Lower leg skin (tissue), 4 donors: ENCODE measurements around the gene SPIRE1. TPM values are rescaled to one million over a fixed set of nuclear protein-coding genes. Genes with fewer than 3 reads are reported as not detected.
"Not testable (repeated sequence)": the region's sequence is repeated elsewhere in the genome, so short reads cannot be mapped to it uniquely, and the experiment has no call there.

Experiments
- DNase-seq, 2 donors: peaks; one replicate each; pipeline ENCODE4 v3.0.0-alpha.2; 2019; ENCODE audit warnings: low spot score in 2 of 2
- H3K4me3 ChIP-seq: fragments of 200-600 bp; sonication (generic); 2 replicates; pipeline ENCODE4 v1.5.1; 2017; ENCODE audit warnings: mild to moderate bottlenecking, low read depth; ENCODE audit not compliant: poor library complexity, severe bottlenecking
- POLR2A ChIP-seq, 2 donors: fragments of 450-650 bp; IDR thresholded peaks; one replicate each; pipeline ENCODE4 v1.6.1; 2016 to 2017; ENCODE audit warnings: antibody characterized with exemption in 2 of 2, mild to moderate bottlenecking in 1 of 2, moderate library complexity in 1 of 2
- WGBS, 2 donors: methylation state at CpG; one replicate each; pipeline ENCODE4 v1.1.5; 2018; 5-methylcytosine and 5-hydroxymethylcytosine counted together
- intact Hi-C: fragments of 100-400 bp; cut with DNase I; formaldehyde crosslinking; loops from one replicate; pipeline ENCODE4 v1.15.0; 2023; ENCODE audit warnings: low total_unique reads
- total RNA-seq, 4 donors: library from RNA; depleted of rRNA; stranded (reverse); fragments of >200 nt; gene quantifications; one replicate each; pipeline ENCODE4 v1.1.0, GENCODE V29; 2016
- TF ChIP-seq, protein P1 (sequence below), 3 donors: fragments of 450-650 bp; IDR thresholded peaks; one replicate each; pipeline ENCODE4 v1.5.1; 2016; ENCODE audit warnings: antibody characterized with exemption in 3 of 3, mild to moderate bottlenecking in 3 of 3, moderate library complexity in 2 of 3

SPIRE1 gene
- total RNA-seq, 4 donors from 2014 or later, result 22.5 to 56.5 (median 38.3) TPM

- 71 to 78% methylated on average over 6 of the region's 6 CpGs for WGBS, 2 donors
- no peak overlapping the region for H3K4me3 ChIP-seq
- no peak for TF ChIP-seq POLR2A (IDR thresholded peaks at IDR 0.05)
- TF ChIP-seq, protein P1, sequence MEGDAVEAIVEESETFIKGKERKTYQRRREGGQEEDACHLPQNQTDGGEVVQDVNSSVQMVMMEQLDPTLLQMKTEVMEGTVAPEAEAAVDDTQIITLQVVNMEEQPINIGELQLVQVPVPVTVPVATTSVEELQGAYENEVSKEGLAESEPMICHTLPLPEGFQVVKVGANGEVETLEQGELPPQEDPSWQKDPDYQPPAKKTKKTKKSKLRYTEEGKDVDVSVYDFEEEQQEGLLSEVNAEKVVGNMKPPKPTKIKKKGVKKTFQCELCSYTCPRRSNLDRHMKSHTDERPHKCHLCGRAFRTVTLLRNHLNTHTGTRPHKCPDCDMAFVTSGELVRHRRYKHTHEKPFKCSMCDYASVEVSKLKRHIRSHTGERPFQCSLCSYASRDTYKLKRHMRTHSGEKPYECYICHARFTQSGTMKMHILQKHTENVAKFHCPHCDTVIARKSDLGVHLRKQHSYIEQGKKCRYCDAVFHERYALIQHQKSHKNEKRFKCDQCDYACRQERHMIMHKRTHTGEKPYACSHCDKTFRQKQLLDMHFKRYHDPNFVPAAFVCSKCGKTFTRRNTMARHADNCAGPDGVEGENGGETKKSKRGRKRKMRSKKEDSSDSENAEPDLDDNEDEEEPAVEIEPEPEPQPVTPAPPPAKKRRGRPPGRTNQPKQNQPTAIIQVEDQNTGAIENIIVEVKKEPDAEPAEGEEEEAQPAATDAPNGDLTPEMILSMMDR (IDR thresholded peaks at IDR 0.05), result no peak
- intact Hi-C loops, result loop anchor here (5.0 kb wide), 1 partner anchor 625 kb away; no protein-coding TSS in a partner anchor
- DNase-seq, result no peak
Observed at GRCh38 chr18:12631831-12632477, 26.0 kb downstream of the SPIRE1 start.

DNA sequence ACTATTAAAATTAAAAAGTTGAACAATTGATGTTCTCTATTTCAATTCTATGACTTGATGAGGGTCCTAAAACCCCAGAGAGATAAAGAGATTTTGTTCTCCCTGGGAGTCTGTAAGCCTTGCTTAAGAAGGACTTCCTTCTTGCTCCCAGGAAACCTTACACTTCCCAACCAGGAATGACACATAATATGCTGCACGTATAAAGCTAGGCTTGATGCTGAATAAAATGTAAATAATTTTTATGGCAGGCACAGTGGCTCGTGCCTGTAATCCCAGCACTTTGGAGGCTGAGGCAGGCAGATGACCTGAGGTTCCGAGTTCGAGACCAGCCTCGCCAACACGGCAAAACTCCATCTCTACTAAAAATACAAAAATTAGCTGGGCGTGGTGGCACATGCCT is 27.8 kb downstream of the SPIRE1 start:
- no peak overlapping the region for H3K4me3 ChIP-seq
- no peak for DNase-seq
- intact Hi-C loops, result loop anchor here (5.0 kb wide), 1 partner anchor 623 kb away; no protein-coding TSS in a partner anchor
- no peak for TF ChIP-seq POLR2A (IDR thresholded peaks at IDR 0.05)
- TF ChIP-seq, protein P1 (IDR thresholded peaks at IDR 0.05), result no peak
- WGBS, 2 donors, result 89 to 94% methylated on average over 7 of the region's 7 CpGs

- no peak overlapping the region for H3K4me3 ChIP-seq
- TF ChIP-seq, protein P1 (IDR thresholded peaks at IDR 0.05), result no peak
- no peak for TF ChIP-seq POLR2A (IDR thresholded peaks at IDR 0.05)
- 58 to 61% methylated on average over 4 of the region's 4 CpGs for WGBS, 2 donors
- DNase-seq, result no peak
- intact Hi-C loops, result no loop called here
Observed at GRCh38 chr18:12628706-12629702, 28.9 kb downstream of the SPIRE1 start.

DNA sequence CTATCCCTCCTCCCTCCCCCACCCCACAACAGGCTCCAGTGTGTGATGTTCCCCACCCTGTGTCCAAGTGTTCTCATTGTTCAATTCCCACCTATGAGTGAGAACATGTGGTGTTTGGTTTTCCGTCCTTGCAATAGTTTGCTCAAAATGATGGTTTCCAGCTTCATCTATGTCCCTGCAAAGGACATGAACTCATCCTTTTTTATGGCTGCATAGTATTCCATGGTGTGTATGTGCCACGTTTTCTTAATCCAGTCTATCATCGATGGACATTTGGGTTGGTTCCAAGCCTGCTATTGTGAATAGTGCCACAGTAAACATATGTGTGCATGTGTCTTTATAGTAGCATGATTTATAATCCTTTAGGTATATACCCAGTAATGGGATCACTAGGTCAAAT is 30.7 kb downstream of the SPIRE1 start:
- DNase-seq, intact Hi-C loops, H3K4me3 ChIP-seq: not testable (repeated sequence)
- WGBS, 2 donors, result 96 to 98% methylated on average over 3 of the region's 3 CpGs

DNA sequence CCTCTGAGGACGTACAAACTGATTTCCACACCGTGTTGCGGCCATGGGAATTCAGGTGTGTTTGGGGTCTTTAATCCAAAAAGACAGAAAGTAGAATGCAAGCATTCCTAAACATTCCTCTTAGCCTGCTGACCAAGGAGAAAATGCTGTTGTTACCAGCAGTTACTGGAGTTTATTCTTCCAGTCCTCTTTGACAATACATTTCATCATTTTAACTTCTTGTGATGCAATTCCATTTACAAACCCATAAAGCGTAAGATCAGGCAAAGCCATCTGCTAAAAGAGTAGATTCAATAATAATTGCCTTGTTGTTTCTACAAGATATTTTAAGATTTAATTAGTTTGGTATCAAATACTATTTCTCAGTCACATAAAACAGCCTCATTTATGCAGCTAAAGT is 32.7 kb downstream of the SPIRE1 start:
- H3K4me3 ChIP-seq, result no peak overlapping the region
- no peak for DNase-seq
- intact Hi-C loops, result no loop called here
- TF ChIP-seq, protein P1 (IDR thresholded peaks at IDR 0.05), result no peak
- TF ChIP-seq POLR2A (IDR thresholded peaks at IDR 0.05), result no peak
- WGBS, 2 donors, result 91 to 92% methylated on average over 4 of the region's 4 CpGs

GRCh38 chr18:12621742-12622306 is 36.1 kb downstream of the SPIRE1 start:
- TF ChIP-seq, protein P1 (IDR thresholded peaks at IDR 0.05), result no peak
- no peak for TF ChIP-seq POLR2A (IDR thresholded peaks at IDR 0.05)
- DNase-seq, result no peak
- 79 to 81% methylated on average over 5 of the region's 5 CpGs for WGBS, 2 donors
- intact Hi-C loops, result no loop called here
- H3K4me3 ChIP-seq, result no peak overlapping the region
